Liver (tissue), 3 donors: ENCODE data around the gene KCNMA1.

Experiments used
- ATF3 ChIP-seq: IDR thresholded peaks from 2 replicates; pipeline ENCODE4 v1.6.1; 2016; ENCODE audit warnings: antibody characterized with exemption
- CTCF ChIP-seq: fragments of 150-350 bp; IDR thresholded peaks from 2 replicates; pipeline ENCODE4 v1.5.1; 2017; ENCODE audit warnings: improper control_type of control experiment, low read depth, low read length; ENCODE audit not compliant: missing input control
- EGR1 ChIP-seq, 2 donors: IDR thresholded peaks; 2 replicates each; pipeline ENCODE4 v1.6.1; 2016 to 2018; ENCODE audit warnings: antibody characterized with exemption in 2 of 2, low read depth in 2 of 2
- GABPA ChIP-seq, 2 donors: IDR thresholded peaks in 1 of 2; conservative IDR thresholded peaks in 1 of 2; 2 replicates each; pipeline ENCODE4 v1.6.1; 2016; ENCODE audit warnings: antibody characterized with exemption in 2 of 2, mild to moderate bottlenecking in 1 of 2, moderate library complexity in 1 of 2
- RAD21 ChIP-seq, 2 donors: IDR thresholded peaks; 2 replicates each; pipeline ENCODE4 v1.6.1; 2016; ENCODE audit warnings: antibody characterized with exemption in 2 of 2, mild to moderate bottlenecking in 2 of 2
- REST ChIP-seq: IDR thresholded peaks from 2 replicates; pipeline ENCODE4 v1.6.1; 2016; ENCODE audit warnings: antibody characterized with exemption, mild to moderate bottlenecking
- TAF1 ChIP-seq: conservative IDR thresholded peaks from 2 replicates; pipeline ENCODE4 v1.6.1; 2016; ENCODE audit warnings: antibody characterized with exemption, mild to moderate bottlenecking
- YY1 ChIP-seq: IDR thresholded peaks from 2 replicates; pipeline ENCODE4 v1.6.1; 2016; ENCODE audit warnings: antibody characterized with exemption, mild to moderate bottlenecking
- donor health status: healthy.
- donor health status: healthy.

GRCh38 chr10:77168161-77168560 is 469.4 kb downstream of the KCNMA1 start:
- TF ChIP-seq ATF3 (no peak), CTCF (no peak), TAF1 (no peak), YY1 (no peak), EGR1 (IDR thresholded peaks at IDR 0.05; ENCODE audit: low read depth in 2 of 2) (no peak), REST (no peak), RAD21 (IDR thresholded peaks at IDR 0.05) (no peak), GABPA (IDR thresholded peaks at IDR 0.05 in 1 of 2, conservative IDR thresholded peaks at IDR 0.05 in 1 of 2) (no peak)
